H9 (cell line): Measurements from ENCODE around the gene UNC13C. TPM values are rescaled to one million over a fixed set of nuclear protein-coding genes. Genes with fewer than 3 reads are reported as not detected.

Experiments used
- DNase-seq: peaks from one replicate; pipeline ENCODE4 v3.0.0-alpha.2; 2017
- H2AFZ ChIP-seq: one replicate; pipeline ENCODE4 v1.6.1; 2013; ENCODE audit warnings: mild to moderate bottlenecking, low read length, control low read depth, moderate library complexity
- H2AK5ac ChIP-seq: 2 replicates; pipeline ENCODE4 v1.6.1; 2013; ENCODE audit warnings: low read length, control low read depth, mixed read lengths; ENCODE audit not compliant: insufficient read length
- H2BK120ac ChIP-seq: one replicate; pipeline ENCODE4 v1.6.1; 2013; ENCODE audit warnings: low read depth, mild to moderate bottlenecking, low read length, control low read depth, inconsistent platforms; ENCODE audit not compliant: poor library complexity, severe bottlenecking
- H2BK12ac ChIP-seq: 2 replicates; pipeline ENCODE4 v1.6.1; 2013; ENCODE audit warnings: low read length, control low read depth, mixed read lengths, low read depth; ENCODE audit not compliant: insufficient read length
- H2BK15ac ChIP-seq: 2 replicates; pipeline ENCODE4 v1.6.1; 2013; ENCODE audit warnings: low read depth, low read length, control low read depth
- H2BK20ac ChIP-seq: one replicate; pipeline ENCODE4 v1.6.1; 2013; ENCODE audit warnings: low read depth, mild to moderate bottlenecking, low read length, control low read depth, inconsistent platforms; ENCODE audit not compliant: poor library complexity, severe bottlenecking
- H2BK5ac ChIP-seq: 2 replicates; pipeline ENCODE4 v1.6.1; 2013; ENCODE audit warnings: low read length, control low read depth, mixed read lengths; ENCODE audit not compliant: insufficient read length
- H3K14ac ChIP-seq: 2 replicates; pipeline ENCODE4 v1.6.1; 2013; ENCODE audit warnings: low read length, control low read depth; ENCODE audit not compliant: insufficient read depth
- H3K18ac ChIP-seq: 2 replicates; pipeline ENCODE4 v1.6.1; 2013; ENCODE audit warnings: low read depth, mild to moderate bottlenecking, mixed read lengths, low read length, control low read depth; ENCODE audit not compliant: insufficient read length
- H3K23ac ChIP-seq: 2 replicates; pipeline ENCODE4 v1.6.1; 2013; ENCODE audit warnings: low read length, control low read depth, mixed read lengths, low read depth; ENCODE audit not compliant: insufficient read length
- H3K23me2 ChIP-seq: 2 replicates; pipeline ENCODE4 v1.6.1; 2013; ENCODE audit warnings: low read depth, mild to moderate bottlenecking, mixed read lengths, low read length, control low read depth; ENCODE audit not compliant: insufficient read length, poor library complexity, severe bottlenecking
- H3K27ac ChIP-seq: 2 replicates; pipeline ENCODE4 v1.5.1; 2013; ENCODE audit warnings: low read length, control low read depth, mixed read lengths, low read depth; ENCODE audit not compliant: insufficient read length
- H3K27me3 ChIP-seq: 2 replicates; pipeline ENCODE4 v1.6.1; 2013; ENCODE audit warnings: low read length, control low read depth, inconsistent platforms; ENCODE audit not compliant: insufficient read depth
- H3K4ac ChIP-seq: 2 replicates; pipeline ENCODE4 v1.6.1; 2013; ENCODE audit warnings: low read depth, mild to moderate bottlenecking, control low read depth, inconsistent platforms, low read length, moderate library complexity
- H3K4me1 ChIP-seq: 2 replicates; pipeline ENCODE4 v1.6.1; 2013; ENCODE audit warnings: low read length, control low read depth, inconsistent platforms; ENCODE audit not compliant: insufficient read depth
- H3K4me2 ChIP-seq: 2 replicates; pipeline ENCODE4 v1.6.1; 2013; ENCODE audit warnings: low read length, control low read depth, mixed read lengths; ENCODE audit not compliant: insufficient read length, insufficient read depth
- H3K56ac ChIP-seq: 2 replicates; pipeline ENCODE4 v1.6.1; 2013; ENCODE audit warnings: low read depth, mild to moderate bottlenecking, mixed read lengths, low read length, control low read depth; ENCODE audit not compliant: insufficient read length
- H3K79me1 ChIP-seq: 2 replicates; pipeline ENCODE4 v1.6.1; 2013; ENCODE audit warnings: low read depth, mild to moderate bottlenecking, moderate library complexity, low read length, control low read depth, inconsistent platforms; ENCODE audit not compliant: insufficient read depth, poor library complexity, severe bottlenecking
- H3K79me2 ChIP-seq: 2 replicates; pipeline ENCODE4 v1.6.1; 2013; ENCODE audit warnings: low read length, control low read depth, inconsistent platforms; ENCODE audit not compliant: insufficient read depth
- H3K9ac ChIP-seq: 2 replicates; pipeline ENCODE4 v1.6.1; 2013; ENCODE audit warnings: low read length, control low read depth, mixed read lengths; ENCODE audit not compliant: insufficient read length; ENCODE audit errors: extremely low read depth
- H3K9me3 ChIP-seq: one replicate; pipeline ENCODE4 v1.6.1; 2013; ENCODE audit warnings: low read depth, low read length, inconsistent platforms; ENCODE audit not compliant: control insufficient read depth
- H3T11ph ChIP-seq: one replicate; pipeline ENCODE4 v1.6.1; 2013; ENCODE audit warnings: mild to moderate bottlenecking, low read length, control low read depth, inconsistent platforms
- H4K20me1 ChIP-seq: one replicate; pipeline ENCODE4 v1.6.1; 2013; ENCODE audit not compliant: control insufficient read depth, insufficient read length, insufficient read depth
- H4K5ac ChIP-seq: 2 replicates; pipeline ENCODE4 v1.6.1; 2013; ENCODE audit warnings: low read depth, mild to moderate bottlenecking, mixed read lengths, low read length, control low read depth; ENCODE audit not compliant: insufficient read length
- H4K8ac ChIP-seq: replicated peaks from 2 replicates; pipeline ENCODE4 v1.6.1; 2013; ENCODE audit warnings: low read length, control low read depth, mixed read lengths, low read depth; ENCODE audit not compliant: insufficient read length
- H4K91ac ChIP-seq: 2 replicates; pipeline ENCODE4 v1.6.1; 2013; ENCODE audit warnings: low read depth, mild to moderate bottlenecking, moderate library complexity, mixed read lengths, low read length, control low read depth; ENCODE audit not compliant: insufficient read length
- H3K27ac Mint-ChIP-seq, 3 experiments: 2 replicates in 2 of 3; 3 replicates in 1 of 3; pipeline ENCODE4 v1.8.0; 2020 to 2021; ENCODE audit warnings: mixed read lengths in 3 of 3, mild to moderate bottlenecking in 1 of 3, moderate library complexity in 1 of 3
- H3K27me3 Mint-ChIP-seq: 2 replicates; pipeline ENCODE4 v1.8.0; 2021; ENCODE audit warnings: low read depth, mild to moderate bottlenecking, moderate library complexity, mixed read lengths
- H3K36me3 Mint-ChIP-seq, 3 experiments: 2 replicates in 2 of 3; 3 replicates in 1 of 3; pipeline ENCODE4 v1.8.0; 2020 to 2021; ENCODE audit warnings: low read depth in 3 of 3, mixed read lengths in 3 of 3; ENCODE audit not compliant: insufficient read depth in 1 of 3
- H3K4me1 Mint-ChIP-seq, 2 experiments: 2 replicates each; pipeline ENCODE4 v1.8.0; 2020; ENCODE audit warnings: mixed read lengths in 2 of 2
- H3K4me3 Mint-ChIP-seq, 2 experiments: 2 replicates in 1 of 2; 3 replicates in 1 of 2; pipeline ENCODE4 v1.8.0; 2020 to 2021; ENCODE audit warnings: mild to moderate bottlenecking in 2 of 2, mixed read lengths in 2 of 2, moderate library complexity in 1 of 2
- H3K9me3 Mint-ChIP-seq, 2 experiments: 2 replicates in 1 of 2; 3 replicates in 1 of 2; pipeline ENCODE4 v1.8.0; 2020; ENCODE audit warnings: mild to moderate bottlenecking in 2 of 2, mixed read lengths in 2 of 2, moderate library complexity in 1 of 2
- CTCF ChIP-seq: fragments of 200-600 bp; sonication (generic); conservative IDR thresholded peaks from 3 replicates; pipeline ENCODE4 v1.8.0; 2021; ENCODE audit warnings: antibody characterized with exemption, mild to moderate bottlenecking
- WGBS: extraction: QIAGEN DNeasy Blood & Tissue Kit; methylation state at CpG from one replicate; pipeline ENCODE4 v1.1.7; 2013; ENCODE audit warnings: missing lambda C conversion rate, low lambda C conversion rate, mixed read lengths; ENCODE audit not compliant: insufficient read length; ENCODE audit errors: extremely low coverage; 5-methylcytosine and 5-hydroxymethylcytosine counted together
- total RNA-seq: library from RNA; stranded (reverse); gene quantifications from 2 replicates; pipeline ENCODE4 v1.2.1, GENCODE V29; 2021

The UNC13C gene
- total RNA-seq, 1 experiment from 2014 or later: 0.02 TPM

- Histone ChIP-seq H2BK20ac (no peak overlapping the region), H4K20me1 (no peaks in the 10 kb centered on the region), H2BK5ac (no peak overlapping the region), H3K56ac (no peak overlapping the region), H3K4me1 (peaks cover 1% of the 10 kb centered on the region; the same call in 1 of the 2 replicates), H3T11ph (no peak overlapping the region), H4K5ac (no peak overlapping the region), H3K9ac (no peak overlapping the region), H3K79me1 (no peaks in the 10 kb centered on the region), H3K23me2 (no peaks in the 10 kb centered on the region), H2BK12ac (no peak overlapping the region), H3K23ac (no peak overlapping the region), H2BK15ac (no peak overlapping the region), H2AK5ac (no peak overlapping the region), H2AFZ (no peak overlapping the region), H2BK120ac (no peak overlapping the region), H3K27ac (no peak overlapping the region), H4K8ac (no peak overlapping the region), H3K79me2 (no peaks in the 10 kb centered on the region), H3K4ac (no peak overlapping the region), H3K27me3 (no peaks in the 10 kb centered on the region), H3K4me2 (no peak overlapping the region), H4K91ac (no peak overlapping the region), H3K14ac (no peak overlapping the region), H3K9me3 (no peaks in the 10 kb centered on the region), H3K18ac (no peak overlapping the region)
- DNase-seq: no peak
- no peaks in the 10 kb centered on the region for H3K27me3 Mint-ChIP-seq
- no peak for TF ChIP-seq CTCF
- no peak overlapping the region for H3K27ac Mint-ChIP-seq
- H3K36me3 Mint-ChIP-seq: no peaks in the 10 kb centered on the region
- no peaks in the 10 kb centered on the region for H3K9me3 Mint-ChIP-seq
- WGBS: no CpG with 5 or more reads among the region's 1 CpG
- H3K4me3 Mint-ChIP-seq: no peak overlapping the region
- H3K4me1 Mint-ChIP-seq: peaks cover 11 to 13% of the 10 kb centered on the region in 2 experiments
Measured at GRCh38 chr15:54504695-54505094, 526.5 kb downstream of the UNC13C start.
